ENCODE results near the gene SLC16A10.
"Not testable (repeated sequence)": the region's sequence is repeated elsewhere in the genome, so short reads cannot be mapped to it uniquely, and the experiment has no call there.

Gene SLC16A10

DNA sequence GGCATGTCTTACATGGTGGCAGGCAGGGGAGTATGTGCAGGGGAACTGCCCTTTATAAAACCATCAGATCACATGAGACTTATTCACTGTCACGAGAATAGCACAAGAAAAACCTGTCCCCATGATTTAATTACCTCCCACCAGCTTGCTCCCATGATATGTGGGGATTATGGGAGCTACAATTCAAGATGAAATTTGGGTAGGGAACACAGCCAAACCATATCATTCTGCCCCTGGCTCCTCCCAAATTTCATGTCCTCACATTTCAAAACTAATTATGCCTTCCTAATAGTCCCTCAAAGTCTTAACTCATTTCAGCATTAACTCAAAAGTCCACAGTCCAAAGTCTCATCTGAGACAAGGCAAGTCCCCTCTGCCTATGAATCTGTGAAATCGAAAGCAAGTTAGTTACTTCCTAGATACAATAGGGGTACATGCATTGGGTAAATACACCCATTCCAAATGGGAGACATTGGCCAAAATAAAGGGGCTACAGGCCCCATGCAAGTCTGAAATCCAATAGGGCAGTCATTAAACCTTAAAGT is 102.4 kb downstream of the SLC16A10 start:
- not testable (repeated sequence) for DNase-seq

DNA sequence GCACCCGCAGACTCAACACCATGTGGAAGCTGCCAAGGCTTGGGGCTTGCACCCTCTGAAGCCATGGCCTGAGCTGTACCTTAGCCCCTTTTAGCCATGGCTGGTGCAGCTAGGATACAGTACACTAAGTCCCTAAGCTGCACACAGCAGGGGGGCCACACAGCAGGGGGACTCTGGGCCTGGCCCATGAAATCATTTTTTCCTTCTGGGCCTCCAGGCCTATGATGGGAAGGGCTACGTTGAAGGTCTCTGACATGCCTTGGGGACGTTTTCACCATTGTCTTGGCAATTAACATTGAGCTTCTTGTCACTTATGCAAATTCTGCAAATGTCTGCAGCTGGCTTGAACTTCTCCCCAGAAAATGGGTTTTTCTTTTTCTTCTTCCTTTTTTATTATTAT is 103.3 kb downstream of the SLC16A10 start:
- DNase-seq, result no peak

DNA sequence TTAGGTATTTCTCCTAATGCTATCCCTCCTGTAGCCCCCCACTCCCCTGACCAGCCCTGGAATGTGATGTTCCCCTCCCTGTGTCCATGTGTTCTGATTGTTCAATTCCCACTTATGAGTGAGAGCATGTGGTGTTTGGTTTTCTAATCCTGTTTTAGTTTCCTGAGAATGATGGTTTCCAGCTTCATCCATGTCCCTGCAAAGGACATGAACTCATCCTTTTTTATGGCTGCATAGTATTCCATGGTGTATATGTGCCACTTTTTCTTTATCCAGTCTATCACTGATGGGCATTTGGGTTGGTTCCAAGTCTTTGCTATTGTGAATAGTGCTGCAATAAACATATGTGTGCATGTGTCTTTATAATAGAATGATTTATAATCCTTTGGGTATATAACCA is 103.8 kb downstream of the SLC16A10 start:
- not testable (repeated sequence) for DNase-seq

DNA sequence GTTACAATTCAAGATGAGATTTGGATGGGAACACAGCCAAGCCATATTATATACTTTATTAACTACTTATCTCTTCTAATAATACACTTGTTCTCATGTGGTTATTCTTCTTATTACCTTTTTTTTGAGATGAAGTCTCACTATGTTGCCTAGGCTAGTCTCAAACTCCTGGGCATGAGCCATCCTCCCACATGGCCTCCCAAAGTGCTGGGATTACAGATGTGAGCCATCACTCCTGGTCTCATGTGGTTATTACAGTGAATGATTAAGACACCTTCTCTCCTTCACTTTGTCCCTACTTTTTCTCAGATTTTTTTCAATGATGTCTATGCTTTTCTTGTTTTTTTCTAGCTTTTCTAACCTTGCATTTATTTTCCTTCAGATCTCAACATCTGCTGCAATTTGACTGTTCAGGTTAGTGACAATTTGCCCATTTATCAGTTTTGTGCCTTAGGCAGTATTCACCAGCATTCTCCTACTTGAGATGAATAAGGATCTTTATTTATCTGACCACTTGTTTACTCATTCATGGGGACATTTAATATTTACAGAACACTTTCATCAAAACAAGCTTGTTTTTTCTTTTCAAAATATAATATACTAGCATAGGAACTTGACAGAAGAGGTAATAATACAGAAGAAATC is 105.7 kb downstream of the SLC16A10 start:
- DNase-seq, result no peak

DNA sequence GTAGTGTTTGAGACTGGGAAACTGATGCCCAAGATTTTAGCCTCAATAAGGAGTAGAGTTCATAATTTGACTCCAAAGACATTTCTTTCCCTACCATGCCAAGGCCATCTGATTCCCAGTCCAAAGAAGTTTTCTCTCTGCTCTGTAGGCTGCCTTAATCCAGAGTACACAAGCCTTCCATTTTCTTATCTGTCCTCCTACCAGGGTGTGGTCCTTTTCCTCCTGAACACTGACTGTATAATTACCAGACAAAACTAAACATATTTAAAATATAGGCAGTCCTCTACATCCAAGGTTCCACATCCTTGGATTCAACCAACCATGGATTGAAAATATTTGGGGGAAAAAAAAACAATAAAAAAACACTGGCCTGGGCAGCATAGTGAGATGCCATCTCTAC is 108.4 kb downstream of the SLC16A10 start:
- no peak for DNase-seq

DNA sequence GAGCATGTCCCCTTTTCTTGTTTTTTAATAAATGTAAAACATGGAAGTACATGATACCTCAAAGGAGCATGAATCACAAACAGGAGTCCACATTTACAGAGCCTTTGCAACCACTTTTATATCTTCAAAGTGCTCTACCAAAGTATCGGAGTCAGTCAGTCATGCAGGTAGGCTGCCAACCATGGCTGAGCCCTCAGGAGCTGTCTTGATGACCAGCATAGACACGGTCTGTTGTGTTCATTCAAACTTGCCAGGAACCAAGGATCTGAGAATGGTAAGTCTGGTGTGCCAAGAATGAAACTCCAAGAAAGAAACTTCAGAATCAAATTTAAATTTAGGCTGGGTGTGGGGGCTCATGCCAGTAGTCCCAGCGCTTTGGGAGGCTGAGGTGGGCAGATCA is 111.5 kb downstream of the SLC16A10 start:
- DNase-seq, result no peak

DNA sequence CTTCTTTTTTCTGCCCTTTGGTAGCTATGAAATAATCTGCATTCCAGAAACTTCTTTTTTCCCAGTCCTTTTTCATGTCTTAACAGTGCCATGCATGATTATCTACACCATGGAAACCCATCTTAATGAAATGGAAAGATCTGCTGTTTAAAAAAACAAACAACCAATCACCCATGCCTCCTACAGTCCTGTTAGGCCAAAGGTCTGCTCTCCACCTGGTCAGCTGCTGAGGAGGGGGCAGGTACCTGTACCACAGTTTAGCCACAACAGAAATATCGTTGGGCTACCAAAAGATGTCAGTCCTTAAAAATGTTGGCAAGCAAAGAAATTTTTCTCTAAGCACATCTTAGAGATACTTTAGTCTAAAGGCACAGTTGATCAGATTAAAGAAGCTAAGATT is 112.6 kb downstream of the SLC16A10 start:
- no peak for DNase-seq

DNA sequence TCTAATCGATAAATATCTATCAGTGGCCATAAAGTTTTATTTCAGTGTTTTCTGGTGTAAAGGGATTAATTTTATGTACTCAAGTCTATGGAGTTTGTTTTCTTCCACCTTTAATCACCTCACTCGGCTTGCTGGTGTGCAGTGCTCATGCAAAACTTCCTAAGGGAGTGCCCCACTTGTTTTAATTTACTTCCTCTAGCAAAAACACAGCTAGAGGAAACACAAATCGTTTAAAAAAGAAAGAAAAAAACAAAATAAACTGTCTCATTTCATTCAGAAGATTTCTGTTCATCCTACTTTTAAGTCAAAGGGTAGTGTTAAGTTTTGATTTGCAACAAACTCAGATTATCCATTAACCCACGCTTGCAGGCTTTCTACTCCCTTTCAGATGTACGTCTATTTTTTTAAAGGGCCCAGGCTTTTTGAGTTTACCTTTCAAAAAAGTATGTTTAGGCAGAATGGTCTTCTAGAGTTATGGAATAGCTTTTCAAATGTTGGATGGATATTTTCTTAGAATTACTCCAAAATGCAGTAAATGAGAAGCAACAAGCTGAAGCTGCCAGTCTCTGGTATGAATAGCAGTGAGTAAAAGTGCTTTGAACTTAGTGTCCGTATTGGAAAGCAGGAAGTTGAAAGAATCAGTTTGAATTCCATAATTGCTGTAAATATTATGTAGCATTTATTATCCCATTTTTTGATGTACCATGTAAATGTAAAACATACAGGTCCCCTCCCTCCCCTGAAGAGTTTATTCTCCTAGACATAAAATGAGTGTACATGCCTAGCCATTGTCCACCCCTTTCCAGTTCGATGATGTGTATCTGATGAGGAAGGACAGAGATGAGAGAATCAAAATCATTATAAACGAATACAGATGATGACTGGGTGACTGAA is 113.3 kb downstream of the SLC16A10 start:
- no peak for DNase-seq

DNA sequence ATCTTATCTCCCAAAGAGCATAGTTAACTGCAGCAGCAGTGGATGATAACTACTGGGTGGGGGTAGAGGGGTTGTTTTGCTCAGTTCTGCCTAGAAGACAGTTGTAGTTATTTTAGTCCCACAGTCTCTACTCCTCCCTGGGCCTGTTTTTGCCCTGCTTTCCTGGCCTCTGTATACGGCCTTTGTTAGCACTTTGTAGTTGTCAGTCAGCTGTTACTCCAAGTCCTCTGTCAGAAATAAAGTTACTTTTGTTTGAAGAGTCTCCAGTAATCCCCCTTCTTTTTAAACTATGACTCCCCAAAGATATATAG is 113.9 kb downstream of the SLC16A10 start:
- no peak for DNase-seq

DNA sequence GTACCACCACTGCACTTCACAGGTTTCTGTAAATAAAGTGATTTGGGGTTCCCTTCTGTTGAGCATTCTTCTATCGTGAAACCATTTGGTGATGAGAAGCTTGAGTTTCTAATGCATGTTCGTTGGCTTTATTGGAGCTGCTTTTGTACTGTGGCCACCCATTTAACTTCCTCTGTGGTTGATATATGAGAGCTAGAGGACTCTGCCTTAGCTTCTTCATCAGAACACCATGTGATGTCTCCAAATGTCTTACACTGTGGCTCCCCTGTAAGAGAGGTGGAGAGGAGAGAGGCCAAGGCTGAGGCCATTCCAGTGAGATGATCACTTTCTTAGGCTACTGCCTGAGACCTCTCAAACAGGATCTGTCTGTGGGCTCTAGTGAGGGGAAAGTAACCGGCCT is 114.5 kb downstream of the SLC16A10 start:
- DNase-seq, result no peak

DNA sequence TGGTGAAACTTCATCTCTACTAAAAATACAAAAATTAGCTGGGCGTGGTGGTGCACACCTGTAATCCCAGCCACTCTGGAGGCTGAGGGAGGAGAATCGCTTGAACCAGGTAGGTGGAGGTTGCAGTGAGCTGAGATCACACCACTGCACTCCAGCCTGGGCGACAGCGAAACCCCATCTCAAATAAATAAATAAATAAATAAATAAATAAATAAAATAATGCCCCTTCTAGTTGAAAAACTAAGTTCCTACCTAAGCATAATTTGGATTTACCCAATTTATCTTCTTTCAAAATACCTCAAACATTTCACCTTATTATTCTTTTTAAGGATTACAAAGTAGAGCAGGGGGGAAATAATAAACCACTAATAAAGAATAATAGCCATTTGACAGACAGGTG is 116.2 kb downstream of the SLC16A10 start:
- DNase-seq, result not testable (repeated sequence)

DNA sequence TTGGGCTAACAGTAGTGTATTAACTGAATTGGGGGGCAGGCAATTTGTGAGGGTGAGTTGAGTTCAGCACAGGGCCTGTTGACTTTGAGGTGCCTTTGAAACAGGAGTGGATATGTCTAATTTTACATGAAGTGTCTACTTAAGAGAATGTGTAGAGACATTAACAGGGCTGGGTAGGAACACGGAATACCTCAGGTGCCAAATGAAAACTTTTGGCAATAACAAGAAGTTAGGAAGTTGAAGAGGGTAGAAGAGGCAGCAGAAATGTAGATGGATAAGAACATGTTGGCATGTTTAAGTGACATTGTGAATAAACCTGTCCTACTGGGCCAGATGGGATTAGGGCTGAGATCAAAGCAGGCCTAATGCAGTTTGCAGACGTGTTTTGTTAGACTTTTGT is 117.0 kb downstream of the SLC16A10 start:
- DNase-seq, result no peak

DNA sequence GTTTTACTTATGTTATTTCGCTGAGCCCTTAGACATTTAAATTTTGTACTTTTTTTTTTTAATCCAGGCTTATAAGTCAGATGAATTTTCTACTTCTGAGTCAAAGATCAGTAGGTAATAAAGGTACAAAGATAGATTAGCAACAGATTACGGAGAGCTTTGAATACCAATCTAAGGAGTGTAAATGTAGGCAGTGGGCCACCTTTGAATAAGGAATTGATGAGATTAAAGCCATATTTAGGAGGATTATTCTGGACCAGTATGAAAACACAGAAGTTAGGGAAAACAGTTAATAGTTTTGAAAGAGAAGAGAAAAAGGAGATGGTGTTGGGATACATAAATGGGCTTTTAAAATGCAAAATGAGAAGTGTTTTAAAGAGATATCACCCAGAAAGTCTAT is 117.6 kb downstream of the SLC16A10 start:
- no peak for DNase-seq

DNA sequence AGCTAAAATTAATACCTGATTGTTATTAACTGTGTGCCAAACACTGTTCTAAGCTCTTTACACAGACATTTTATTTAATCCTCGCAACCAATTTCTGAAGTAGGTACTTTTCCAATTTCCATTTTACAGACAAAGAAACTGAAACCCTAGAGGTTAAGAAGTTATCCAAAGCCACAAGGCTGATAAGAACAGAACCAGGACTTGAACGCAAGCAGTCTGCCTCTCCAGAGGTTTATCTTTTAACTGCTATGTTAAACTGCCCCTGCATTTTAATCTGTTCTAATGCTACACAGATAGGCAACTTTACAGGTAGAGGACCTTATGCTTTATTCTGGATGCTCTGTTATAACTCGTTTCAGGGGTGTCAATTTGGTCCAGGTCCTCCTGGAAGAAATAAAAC is 118.2 kb downstream of the SLC16A10 start:
- DNase-seq, result no peak

DNA sequence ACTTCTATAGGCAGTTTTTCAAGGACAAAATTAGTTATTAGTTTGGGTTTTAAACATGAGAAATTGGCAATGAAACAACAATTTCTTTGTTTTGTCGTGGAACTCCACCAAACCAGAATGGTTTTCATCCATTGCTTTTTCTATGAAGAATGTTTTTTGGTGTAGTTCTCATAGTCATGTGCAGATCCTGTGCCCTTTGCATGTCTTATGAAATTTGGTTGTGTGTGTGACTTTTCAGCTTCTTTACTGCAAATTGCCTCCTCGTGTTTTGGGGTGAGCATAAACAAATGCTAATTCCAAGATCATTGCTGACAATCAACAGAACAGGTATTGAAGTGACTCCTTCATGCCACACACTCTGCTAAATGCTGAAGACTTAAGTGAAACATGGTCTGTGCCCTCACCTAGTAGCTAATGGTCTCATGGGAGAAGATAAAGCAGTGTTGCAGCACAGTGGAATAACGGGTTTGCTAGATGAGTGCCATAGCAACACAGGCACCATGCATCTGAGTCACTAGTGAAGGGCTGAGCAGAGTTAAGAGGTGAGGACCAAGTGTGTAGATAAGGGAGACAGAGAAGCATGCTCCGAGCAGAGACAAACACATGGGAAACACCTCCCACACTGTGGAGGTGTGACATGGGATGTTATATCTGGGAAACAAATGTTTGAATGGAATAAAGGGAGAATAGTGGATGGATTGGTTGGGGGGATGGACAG is 120.0 kb downstream of the SLC16A10 start:
- no peak for DNase-seq

DNA sequence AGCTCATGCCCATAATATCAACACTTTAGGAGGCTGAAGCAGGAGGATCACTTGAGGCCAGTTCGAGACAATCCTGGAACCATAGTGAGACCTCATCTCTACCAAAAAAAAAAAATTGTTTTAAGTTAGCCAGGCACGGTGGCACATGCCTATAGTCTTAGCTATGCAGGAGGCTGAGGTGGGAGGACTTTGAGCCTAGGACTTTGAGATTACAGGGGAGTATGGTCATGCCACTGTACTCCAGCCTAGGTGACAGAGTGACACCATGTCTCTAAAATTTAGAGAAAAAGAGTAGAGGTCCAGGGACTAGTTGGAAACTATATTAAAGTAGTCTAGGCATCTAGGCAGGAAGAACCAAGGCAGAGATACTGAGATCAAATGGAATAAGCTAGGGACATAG is 121.6 kb downstream of the SLC16A10 start:
- no peak for DNase-seq

DNA sequence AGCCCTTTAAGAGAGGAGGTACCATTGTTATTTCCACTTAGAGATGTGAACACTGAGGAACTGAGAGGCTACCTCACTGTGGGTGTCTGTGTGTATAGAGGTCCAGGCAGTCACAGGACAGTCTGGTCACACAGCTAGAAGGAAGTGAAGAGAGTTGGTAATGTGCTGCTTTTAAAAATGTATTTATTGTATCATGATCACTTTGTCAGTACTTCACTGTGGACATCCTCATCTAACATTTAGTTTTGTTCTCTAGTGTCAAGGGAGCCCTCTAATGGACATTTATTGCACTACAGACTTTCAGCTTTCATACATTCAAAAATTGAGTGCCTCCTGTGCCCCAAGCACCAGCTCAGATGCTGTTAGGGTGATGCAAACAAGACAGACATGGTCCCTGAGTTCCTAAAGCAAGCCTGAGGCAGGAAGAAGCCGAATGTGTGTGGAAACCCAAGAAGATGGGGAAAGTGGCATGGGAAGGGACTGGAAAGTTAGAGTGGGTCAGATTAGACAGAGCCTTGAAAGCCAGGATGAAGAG is 123.0 kb downstream of the SLC16A10 start:
- peak; percentile 2 for DNase-seq

DNA sequence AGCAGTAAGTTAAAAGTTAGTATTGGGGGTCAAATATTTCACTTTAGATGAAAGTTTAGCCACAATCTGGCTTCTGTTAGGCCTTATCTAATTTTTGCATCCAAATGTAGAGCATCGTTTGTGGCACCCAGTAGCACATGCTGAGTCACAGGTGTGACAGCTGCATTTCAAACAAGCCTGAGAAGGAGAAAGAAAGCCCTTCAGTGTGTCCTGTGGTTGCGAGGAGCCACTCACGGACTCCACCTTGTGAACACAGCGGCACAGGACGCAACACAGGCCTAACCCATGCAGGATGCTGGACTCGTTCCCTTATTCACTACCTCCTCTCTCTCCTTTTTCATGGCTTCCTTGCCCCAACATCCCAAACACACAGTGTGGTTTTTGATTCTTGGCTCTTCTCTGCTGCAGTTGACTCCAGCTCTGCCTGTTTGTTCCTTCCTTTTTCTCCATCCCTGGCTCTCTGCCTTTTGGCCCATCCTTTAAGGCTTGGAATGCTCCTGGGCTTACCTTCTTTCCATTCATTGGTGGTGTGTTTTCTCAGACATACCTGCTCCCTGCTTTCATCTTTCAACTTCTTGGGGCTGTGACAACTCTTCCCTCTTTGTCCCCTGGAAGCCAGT is 124.2 kb downstream of the SLC16A10 start:
- no peak for DNase-seq

DNA sequence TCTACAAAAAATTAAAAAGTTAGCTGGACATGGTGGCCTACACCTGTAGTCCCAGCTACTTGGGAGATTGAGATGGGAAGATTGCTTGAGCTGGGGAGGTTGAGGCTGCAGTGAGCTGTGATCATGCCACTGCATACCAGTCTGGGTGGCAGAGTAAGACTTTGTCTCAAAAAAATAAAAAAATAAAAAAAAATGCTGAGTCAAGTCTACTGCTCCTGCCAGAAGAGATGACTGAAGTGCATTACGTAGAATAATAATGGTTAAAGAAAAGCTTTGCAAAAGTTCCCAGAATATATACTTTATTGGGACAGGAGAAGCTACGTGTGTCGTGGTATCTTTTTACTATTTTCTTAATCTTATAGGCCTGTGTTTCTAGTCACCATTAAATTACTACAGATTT is 125.3 kb downstream of the SLC16A10 start:
- no peak for DNase-seq

DNA sequence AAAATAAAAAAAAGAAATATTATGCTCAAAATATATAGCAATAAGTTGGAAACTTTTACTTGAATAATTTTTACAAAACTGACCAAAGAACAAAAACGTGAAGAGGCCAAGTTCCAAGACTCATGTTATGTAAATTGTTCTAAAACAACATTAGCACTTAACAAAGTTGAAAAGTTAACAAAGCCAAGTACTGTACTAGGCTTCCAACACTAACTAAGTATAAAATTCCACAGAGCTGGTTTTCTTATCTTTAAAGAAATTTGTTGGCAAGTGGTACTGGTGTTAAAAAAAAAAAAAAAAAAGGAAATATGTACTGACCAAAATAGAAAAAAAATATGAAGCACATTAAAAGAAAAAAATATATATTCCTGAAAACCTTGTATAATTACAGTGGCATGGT is 127.8 kb downstream of the SLC16A10 start:
- DNase-seq, result no peak

DNA sequence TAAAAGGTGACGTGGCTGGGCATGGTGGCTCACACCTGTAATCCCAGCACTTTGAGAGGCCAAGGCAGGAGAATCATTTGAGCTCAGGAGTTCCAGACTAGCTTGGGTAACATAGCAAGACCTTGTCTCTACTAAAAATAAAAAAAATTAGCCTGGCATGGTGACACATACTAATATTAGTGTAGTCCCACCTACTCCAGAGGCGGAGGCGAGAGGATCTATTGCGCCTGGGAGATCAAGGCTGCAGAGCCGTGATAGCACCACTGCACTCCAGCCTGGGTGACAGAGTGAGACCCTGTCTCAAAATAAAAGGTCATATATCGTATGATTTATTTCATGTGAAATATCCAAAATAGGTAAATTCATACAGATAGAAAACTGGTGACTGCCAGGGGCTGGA is 132.5 kb downstream of the SLC16A10 start:
- DNase-seq, result no peak

DNA sequence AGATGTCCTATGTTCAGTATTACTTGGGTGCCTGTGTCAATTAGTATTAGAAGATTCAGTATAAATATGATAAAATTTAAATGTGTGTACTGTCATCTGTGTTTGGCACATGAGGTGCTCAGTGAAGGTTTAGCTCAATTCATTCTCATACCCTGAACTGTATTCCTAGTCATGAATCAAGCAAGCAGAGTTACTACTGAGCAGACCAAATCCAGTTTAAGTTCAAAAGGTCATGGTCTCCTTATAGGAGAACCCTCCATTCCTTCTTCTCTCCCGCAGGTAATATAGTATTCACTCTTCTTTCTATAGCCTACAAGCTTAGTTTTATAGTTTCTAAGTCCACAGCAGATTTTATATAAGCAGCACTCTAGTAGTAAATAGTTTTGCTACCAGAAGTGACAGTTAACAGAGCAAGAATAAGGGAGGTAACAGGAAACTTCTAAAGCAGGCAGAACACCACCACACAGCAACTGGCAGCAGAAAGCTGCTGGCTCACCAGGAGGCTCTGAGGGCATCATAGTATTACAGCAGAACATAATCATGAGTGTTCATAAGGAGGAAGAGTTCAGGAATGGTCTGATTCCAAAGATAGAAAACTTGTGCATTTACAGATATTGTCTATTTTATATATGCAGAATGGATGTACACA is 133.2 kb downstream of the SLC16A10 start:
- no peak for DNase-seq

DNA sequence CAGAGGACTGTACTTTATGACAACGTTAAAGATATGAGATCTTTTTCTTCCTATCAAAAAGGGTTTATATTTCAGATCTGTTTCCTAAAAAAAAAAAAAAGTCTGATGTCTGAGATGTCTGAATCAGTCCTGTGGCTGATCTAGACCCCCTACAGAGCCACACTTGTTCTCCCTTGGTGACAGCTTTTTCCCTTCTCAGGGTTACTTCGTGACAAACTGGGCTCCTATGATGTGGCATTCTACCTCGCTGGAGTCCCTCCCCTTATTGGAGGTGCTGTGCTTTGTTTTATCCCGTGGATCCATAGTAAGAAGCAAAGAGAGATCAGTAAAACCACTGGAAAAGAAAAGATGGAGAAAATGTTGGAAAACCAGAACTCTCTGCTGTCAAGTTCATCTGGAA is 134.5 kb downstream of the SLC16A10 start:
- DNase-seq, result no peak

Data from activated effector memory CD4-positive, alpha-beta T cell treated with Interleukin-2 at 50 U/mL for 16 hours (primary cell).